Parathyroid adenoma (tissue), 2 donors: ENCODE results near the gene RAB33A.

Experiments used
- H2AFZ ChIP-seq: fragments of 300-600 bp; sonication (generic); one replicate; pipeline ENCODE4 v1.7.0; 2017; ENCODE audit warnings: antibody characterized with exemption, mild to moderate bottlenecking
- H3K27ac ChIP-seq: fragments of 300-600 bp; sonication (generic); one replicate; pipeline ENCODE4 v1.7.0; 2017
- H3K27me3 ChIP-seq: fragments of 300-600 bp; sonication (generic); one replicate; pipeline ENCODE4 v1.7.0; 2017; ENCODE audit warnings: low read length; ENCODE audit not compliant: control insufficient read depth, insufficient read depth
- H3K36me3 ChIP-seq: fragments of 300-600 bp; sonication (generic); one replicate; pipeline ENCODE4 v1.7.0; 2017; ENCODE audit warnings: low read length; ENCODE audit not compliant: control insufficient read depth, insufficient read depth
- H3K4me1 ChIP-seq: fragments of 300-600 bp; sonication (generic); one replicate; pipeline ENCODE4 v1.7.0; 2017; ENCODE audit warnings: control low read depth
- H3K4me2 ChIP-seq: fragments of 300-600 bp; sonication (generic); one replicate; pipeline ENCODE4 v1.7.0; 2017; ENCODE audit warnings: low read length
- H3K4me3 ChIP-seq: fragments of 300-600 bp; sonication (generic); one replicate; pipeline ENCODE4 v1.7.0; 2017; ENCODE audit warnings: low read depth, low read length
- H3K79me2 ChIP-seq: fragments of 300-600 bp; sonication (generic); one replicate; pipeline ENCODE4 v1.7.0; 2017; ENCODE audit warnings: control low read depth
- H3K9ac ChIP-seq: fragments of 300-600 bp; sonication (generic); one replicate; pipeline ENCODE4 v1.7.0; 2017; ENCODE audit warnings: mild to moderate bottlenecking
- H3K9me3 ChIP-seq: fragments of 300-600 bp; sonication (generic); one replicate; pipeline ENCODE4 v1.7.0; 2017; ENCODE audit warnings: low read length; ENCODE audit not compliant: control insufficient read depth
- TF ChIP-seq, protein P1 (sequence below): fragments of 300-600 bp; sonication (generic); IDR thresholded peaks from one replicate; pipeline ENCODE4 v1.7.0; 2017; ENCODE audit warnings: antibody characterized with exemption, mild to moderate bottlenecking
- donor health status: primary hyperparathyroidism.

Gene RAB33A

DNA sequence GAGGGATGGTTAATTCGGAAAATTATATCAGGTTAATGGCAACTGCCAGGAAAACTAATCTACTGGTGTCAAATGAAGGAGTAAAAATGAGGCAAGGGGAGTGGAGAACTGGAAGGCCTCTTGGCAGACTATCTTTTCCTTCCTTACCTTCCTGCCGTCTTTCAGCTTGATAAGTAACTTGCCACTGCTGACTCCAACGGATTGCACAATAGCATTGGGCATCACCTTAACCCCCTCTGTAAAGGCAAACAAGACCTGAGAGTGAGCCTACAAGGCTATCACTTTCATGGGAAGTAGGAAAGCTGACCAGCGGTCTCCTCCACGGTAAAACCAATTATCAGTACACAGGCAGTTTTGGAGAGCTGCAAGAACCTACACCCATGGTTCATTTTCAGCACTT is 35.3 kb upstream of the RAB33A start:
- Histone ChIP-seq H3K27ac (no peak overlapping the region), H3K4me1 (no peaks in the 10 kb centered on the region), H3K36me3 (no peaks in the 10 kb centered on the region), H3K79me2 (no peaks in the 10 kb centered on the region), H3K27me3 (no peaks in the 10 kb centered on the region), H3K9me3 (no peaks in the 10 kb centered on the region), H3K4me3 (no peak overlapping the region), H3K9ac (no peak overlapping the region), H2AFZ (no peak overlapping the region), H3K4me2 (no peak overlapping the region)
- TF ChIP-seq, protein P1, sequence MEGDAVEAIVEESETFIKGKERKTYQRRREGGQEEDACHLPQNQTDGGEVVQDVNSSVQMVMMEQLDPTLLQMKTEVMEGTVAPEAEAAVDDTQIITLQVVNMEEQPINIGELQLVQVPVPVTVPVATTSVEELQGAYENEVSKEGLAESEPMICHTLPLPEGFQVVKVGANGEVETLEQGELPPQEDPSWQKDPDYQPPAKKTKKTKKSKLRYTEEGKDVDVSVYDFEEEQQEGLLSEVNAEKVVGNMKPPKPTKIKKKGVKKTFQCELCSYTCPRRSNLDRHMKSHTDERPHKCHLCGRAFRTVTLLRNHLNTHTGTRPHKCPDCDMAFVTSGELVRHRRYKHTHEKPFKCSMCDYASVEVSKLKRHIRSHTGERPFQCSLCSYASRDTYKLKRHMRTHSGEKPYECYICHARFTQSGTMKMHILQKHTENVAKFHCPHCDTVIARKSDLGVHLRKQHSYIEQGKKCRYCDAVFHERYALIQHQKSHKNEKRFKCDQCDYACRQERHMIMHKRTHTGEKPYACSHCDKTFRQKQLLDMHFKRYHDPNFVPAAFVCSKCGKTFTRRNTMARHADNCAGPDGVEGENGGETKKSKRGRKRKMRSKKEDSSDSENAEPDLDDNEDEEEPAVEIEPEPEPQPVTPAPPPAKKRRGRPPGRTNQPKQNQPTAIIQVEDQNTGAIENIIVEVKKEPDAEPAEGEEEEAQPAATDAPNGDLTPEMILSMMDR: no peak

DNA sequence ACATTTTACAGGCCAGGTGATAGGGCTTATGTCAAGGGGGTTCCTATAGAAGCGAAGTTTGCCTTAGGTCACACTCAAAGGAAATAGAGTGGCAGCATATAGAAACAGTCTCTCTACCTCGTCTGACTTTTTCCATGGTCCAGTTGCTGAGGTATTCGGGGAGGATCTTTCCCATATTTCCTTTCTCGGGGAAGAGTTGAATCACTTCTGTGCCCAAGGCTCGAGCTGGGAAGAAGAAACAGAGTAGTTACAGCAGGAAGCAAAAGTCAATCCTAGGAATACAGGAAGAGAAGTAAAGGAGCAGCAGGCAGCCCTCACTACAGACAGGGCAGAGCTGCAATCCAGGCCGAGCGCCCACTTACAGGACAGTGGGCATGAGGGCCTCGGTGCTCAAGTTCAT is 34.8 kb upstream of the RAB33A start:
- Histone ChIP-seq H3K79me2 (no peaks in the 10 kb centered on the region), H3K9me3 (no peaks in the 10 kb centered on the region), H3K27ac (no peak overlapping the region), H3K36me3 (no peaks in the 10 kb centered on the region), H3K4me3 (no peak overlapping the region), H2AFZ (no peak overlapping the region), H3K9ac (no peak overlapping the region), H3K4me2 (no peak overlapping the region), H3K4me1 (no peaks in the 10 kb centered on the region), H3K27me3 (no peaks in the 10 kb centered on the region)
- TF ChIP-seq, protein P1: no peak

GRCh38 chrX:130139474-130140201 is 32.1 kb upstream of the RAB33A start:
- no peaks in the 10 kb centered on the region for H3K36me3 ChIP-seq
- no peaks in the 10 kb centered on the region for H3K79me2 ChIP-seq
- H3K27ac ChIP-seq: no peak overlapping the region
- no peaks in the 10 kb centered on the region for H3K9me3 ChIP-seq
- no peaks in the 10 kb centered on the region for H3K4me1 ChIP-seq
- no peaks in the 10 kb centered on the region for H3K27me3 ChIP-seq
- no peak overlapping the region for H3K4me2 ChIP-seq
- H3K4me3 ChIP-seq: no peak overlapping the region
- no peak overlapping the region for H2AFZ ChIP-seq
- TF ChIP-seq, protein P1: no peak
- H3K9ac ChIP-seq: no peak overlapping the region

DNA sequence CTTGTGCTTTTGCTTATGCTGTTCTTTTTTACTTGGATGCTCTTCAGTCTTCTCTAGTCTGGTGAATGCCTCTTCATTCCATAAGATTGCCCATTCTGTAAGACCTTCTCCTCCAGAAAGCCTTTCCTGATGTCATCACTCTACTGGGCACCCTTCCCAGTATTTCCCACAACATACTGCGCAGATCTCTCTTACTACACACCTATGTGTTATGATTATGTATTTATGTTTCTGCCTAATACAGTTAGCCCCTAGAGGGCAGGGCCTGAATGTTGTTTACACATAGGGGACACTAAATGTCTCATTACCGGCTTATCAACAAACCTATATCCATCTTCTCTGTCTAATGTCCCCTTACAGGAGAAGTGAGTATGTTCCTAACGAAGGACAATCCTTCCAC is 27.3 kb upstream of the RAB33A start:
- H2AFZ ChIP-seq: no peak overlapping the region
- TF ChIP-seq, protein P1: no peak
- H3K27me3 ChIP-seq: no peaks in the 10 kb centered on the region
- no peak overlapping the region for H3K4me2 ChIP-seq
- H3K36me3 ChIP-seq: no peaks in the 10 kb centered on the region
- H3K27ac ChIP-seq: no peak overlapping the region
- H3K4me1 ChIP-seq: no peaks in the 10 kb centered on the region
- H3K79me2 ChIP-seq: no peaks in the 10 kb centered on the region
- H3K9ac ChIP-seq: no peak overlapping the region
- no peak overlapping the region for H3K4me3 ChIP-seq
- no peaks in the 10 kb centered on the region for H3K9me3 ChIP-seq

GRCh38 chrX:130145123-130145522 is 26.6 kb upstream of the RAB33A start:
- H3K27ac ChIP-seq: no peak overlapping the region
- H3K4me3 ChIP-seq: no peak overlapping the region
- H3K27me3 ChIP-seq: no peaks in the 10 kb centered on the region
- TF ChIP-seq, protein P1: no peak
- no peaks in the 10 kb centered on the region for H3K9me3 ChIP-seq
- no peak overlapping the region for H3K9ac ChIP-seq
- no peaks in the 10 kb centered on the region for H3K79me2 ChIP-seq
- no peaks in the 10 kb centered on the region for H3K4me1 ChIP-seq
- no peak overlapping the region for H3K4me2 ChIP-seq
- no peaks in the 10 kb centered on the region for H3K36me3 ChIP-seq
- H2AFZ ChIP-seq: no peak overlapping the region
